Retinal pigment epithelial cell (primary cell): ENCODE data around the gene SPCS2.
A peak's percentile ranks its signal among the peaks of the same experiment; 100 is the strongest.

Experiments used
- DNase-seq: peaks from one replicate; pipeline ENCODE4 v3.0.0-alpha.2; 2010; ENCODE audit warnings: low read depth
- H3K4me3 ChIP-seq: 2 replicates; pipeline ENCODE4 v1.5.1; 2011; ENCODE audit warnings: mild to moderate bottlenecking, low read length, control low read depth, moderate library complexity
- TF ChIP-seq, protein P1 (sequence below): conservative IDR thresholded peaks from 2 replicates; pipeline ENCODE4 v1.5.1; 2011; ENCODE audit warnings: low read depth, low read length, control low read depth, inconsistent platforms

Gene SPCS2

DNA sequence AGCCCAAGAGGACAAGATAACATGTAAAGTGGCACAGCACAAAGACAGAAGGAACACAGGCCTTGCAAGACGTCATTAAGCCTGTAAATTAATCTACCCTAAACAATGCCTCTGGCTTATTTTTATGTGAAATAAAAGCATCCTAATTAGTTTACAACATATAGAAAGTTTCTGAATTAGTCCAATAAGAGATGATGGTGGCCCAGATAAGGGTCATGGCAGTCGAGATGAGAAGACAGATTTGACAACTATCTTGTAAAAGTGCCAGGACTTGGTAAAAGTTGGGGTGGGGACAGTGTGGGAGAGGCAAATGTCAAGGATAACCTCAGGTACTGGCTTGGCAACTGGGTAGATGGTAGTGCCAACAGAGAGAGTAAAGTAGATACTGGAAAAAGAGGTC lies 13.8 kb upstream of the SPCS2 start:
- TF ChIP-seq, protein P1, sequence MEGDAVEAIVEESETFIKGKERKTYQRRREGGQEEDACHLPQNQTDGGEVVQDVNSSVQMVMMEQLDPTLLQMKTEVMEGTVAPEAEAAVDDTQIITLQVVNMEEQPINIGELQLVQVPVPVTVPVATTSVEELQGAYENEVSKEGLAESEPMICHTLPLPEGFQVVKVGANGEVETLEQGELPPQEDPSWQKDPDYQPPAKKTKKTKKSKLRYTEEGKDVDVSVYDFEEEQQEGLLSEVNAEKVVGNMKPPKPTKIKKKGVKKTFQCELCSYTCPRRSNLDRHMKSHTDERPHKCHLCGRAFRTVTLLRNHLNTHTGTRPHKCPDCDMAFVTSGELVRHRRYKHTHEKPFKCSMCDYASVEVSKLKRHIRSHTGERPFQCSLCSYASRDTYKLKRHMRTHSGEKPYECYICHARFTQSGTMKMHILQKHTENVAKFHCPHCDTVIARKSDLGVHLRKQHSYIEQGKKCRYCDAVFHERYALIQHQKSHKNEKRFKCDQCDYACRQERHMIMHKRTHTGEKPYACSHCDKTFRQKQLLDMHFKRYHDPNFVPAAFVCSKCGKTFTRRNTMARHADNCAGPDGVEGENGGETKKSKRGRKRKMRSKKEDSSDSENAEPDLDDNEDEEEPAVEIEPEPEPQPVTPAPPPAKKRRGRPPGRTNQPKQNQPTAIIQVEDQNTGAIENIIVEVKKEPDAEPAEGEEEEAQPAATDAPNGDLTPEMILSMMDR, result no peak
- DNase-seq, result no peak
- no peak overlapping the region for H3K4me3 ChIP-seq

DNA sequence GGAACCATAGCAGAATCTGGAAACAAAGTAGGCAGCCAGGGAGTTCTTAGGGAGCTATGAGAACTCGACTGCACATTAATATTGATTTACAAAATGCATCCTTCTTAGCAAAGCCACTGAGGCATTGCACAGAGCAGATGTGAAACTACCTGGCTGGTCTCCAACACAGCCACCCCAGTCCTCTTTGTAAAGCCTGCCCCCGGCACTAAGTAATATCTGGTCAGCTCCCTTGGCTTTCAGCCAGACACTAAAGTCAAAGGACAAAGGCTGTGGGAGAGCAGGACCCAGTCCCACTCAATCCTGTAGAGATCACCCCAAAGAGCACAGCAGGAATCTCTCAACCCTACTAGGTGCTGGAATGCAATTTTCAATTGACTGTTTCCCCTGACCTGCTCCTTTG lies 13.0 kb upstream of the SPCS2 start:
- TF ChIP-seq, protein P1, result no peak
- no peak for DNase-seq
- H3K4me3 ChIP-seq, result no peak overlapping the region

DNA sequence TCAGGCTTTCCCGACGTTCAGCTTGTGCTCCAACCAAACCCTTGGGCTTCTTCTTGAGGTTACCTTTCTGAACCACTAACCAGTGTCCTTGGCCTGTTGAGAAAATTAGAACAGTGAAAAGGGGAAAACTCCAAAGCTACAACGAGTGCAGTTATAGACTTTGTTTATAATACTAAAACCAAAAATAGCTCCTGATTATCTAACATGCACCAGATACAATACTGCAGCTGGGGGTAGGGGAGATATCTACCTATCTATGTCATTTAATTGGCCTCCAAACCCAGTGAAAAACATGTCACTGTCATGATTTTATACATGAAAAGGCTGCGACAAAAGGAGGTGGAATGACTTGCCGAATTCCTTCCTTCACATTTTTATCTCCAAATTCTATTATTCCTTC lies 12.1 kb upstream of the SPCS2 start:
- no peak for DNase-seq
- H3K4me3 ChIP-seq, result no peak overlapping the region
- TF ChIP-seq, protein P1, result no peak

DNA sequence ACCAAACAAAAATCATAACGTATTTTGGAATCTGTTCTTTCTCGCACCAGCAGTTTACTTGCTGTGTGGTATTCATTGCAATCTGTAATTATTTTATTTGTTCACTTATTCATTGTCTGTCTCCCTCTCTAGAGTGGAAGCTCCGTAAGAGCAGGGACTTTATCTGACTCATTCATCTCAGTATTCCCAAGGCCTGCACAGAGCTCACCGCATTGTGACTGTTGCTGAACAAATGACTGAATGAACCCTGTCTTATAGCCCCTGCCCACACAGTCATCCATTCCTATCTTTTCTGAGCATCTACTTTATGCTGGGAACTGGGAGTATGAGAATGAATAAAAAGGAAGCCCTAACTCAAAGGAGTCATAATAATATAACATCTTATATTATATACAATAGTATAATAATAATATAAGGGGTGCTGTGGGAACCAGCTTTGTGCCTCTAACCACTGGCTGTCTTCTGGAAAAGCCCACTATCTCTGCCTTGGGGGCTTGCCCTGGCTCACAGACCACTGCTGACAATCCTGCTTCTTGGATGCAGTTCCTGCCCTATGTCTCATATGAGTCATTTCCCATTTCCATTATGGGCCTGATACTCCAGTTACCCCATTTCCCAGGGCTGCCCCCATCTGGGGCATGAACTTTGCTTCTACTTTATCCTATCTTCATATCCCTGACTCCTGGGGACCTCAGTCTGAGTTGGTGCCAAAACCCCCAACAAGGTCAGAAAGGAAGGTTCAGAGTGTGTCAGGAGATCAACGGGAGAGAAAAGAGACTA lies 11.2 kb upstream of the SPCS2 start:
- TF ChIP-seq, protein P1, result no peak
- no peak for DNase-seq
- no peak overlapping the region for H3K4me3 ChIP-seq

DNA sequence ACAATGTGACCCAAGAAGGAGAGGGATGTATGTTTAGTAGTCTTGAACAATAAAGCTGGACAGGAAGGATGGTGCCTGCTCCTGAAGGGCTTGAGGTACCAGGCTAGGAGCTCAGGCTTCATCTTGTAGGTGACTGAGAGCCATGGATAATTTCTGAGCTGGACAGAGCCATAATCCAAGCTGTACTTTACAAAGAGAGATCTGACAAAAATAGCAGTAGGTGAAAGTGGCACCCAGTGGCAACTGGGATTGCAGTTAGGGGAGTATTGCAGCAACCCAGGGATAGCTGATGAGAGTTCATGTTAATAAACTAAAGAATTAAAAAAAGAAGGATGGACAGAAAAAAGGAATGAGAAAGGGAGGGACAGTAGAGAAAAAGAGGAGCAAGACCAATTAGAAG lies 7.6 kb upstream of the SPCS2 start:
- TF ChIP-seq, protein P1, result no peak
- H3K4me3 ChIP-seq, result no peak overlapping the region
- DNase-seq, result no peak

DNA sequence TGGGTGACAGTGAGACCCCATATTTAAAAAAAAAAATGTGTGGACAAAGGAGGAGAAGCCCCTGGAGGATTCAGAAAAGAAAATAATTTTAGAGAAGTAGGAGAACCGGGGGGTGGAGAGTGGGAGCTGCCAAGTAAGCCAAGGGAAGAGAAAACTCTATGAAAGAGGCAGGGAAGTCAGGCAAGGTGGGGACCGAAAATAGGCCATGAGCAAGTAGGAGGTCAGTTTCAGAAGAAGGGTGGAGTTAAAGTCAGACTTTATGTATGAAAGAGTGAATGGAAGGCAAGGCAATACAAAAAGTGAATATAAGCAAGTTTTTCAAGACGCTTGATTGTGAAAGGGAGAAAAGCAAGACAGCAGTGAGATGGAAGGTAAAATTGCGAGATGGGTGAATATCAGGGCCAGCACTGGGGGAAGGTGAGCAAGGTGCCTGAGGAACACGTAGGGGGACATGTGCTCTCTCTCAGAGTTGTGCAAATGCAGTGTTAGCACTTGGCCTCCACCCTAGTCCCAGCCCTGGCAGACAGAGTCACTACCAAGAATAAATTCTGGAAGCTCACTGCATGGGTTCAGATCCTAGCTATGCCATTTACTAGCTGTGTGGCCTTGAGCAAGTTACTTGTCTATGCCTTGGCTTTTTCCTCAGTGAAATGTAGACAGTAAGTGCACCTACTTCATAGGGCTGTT lies 6.8 kb upstream of the SPCS2 start:
- no peak for DNase-seq
- TF ChIP-seq, protein P1, result no peak
- no peak overlapping the region for H3K4me3 ChIP-seq

DNA sequence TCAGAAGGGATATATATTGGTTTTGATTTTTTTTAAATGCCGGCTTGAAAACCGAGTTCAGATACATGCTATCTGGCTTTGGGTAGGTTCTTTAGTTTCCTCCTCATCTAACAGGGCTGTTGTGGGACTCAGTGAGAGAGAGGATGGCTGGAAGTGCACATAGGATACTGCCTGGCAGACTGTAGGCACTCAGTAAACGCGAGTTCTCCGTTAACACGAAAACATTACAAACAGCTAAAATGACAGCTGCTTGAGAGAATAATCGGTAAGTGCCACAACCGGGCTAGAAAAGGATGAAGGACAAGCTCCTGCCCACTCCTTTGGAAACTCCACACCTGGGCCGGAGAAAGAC lies 544 bp upstream of the SPCS2 start:
- TF ChIP-seq, protein P1, result no peak
- DNase-seq, result no peak
- peak overlapping the region; percentile 100 for H3K4me3 ChIP-seq
